Activated CD8-positive, alpha-beta memory T cell treated with anti-CD3 and anti-CD28 coated beads, Interleukin-2, amount 10 ng/mL, durations not matched to agents 7 days and 5 days (primary cell): ENCODE measurements around the gene YRDC. TPM values are rescaled to one million over a fixed set of nuclear protein-coding genes. Genes with fewer than 3 reads are reported as not detected.

Experiments
- ATAC-seq: fragments of 150-1000 bp; cut with Tn5 transposase; one replicate; pipeline ENCODE4 v1.10.0; 2021; ENCODE audit warnings: moderate library complexity
- CTCF ChIA-PET: fragments of 350-600 bp; sonication (Branson Sonifier 250); formaldehyde crosslinking; loops from one replicate; lab custom pipeline; 2021; ENCODE audit warnings: antibody characterized with exemption; lab: Charles Lee
- DNase-seq: peaks from one replicate; pipeline ENCODE4 v3.0.0-alpha.2; 2020
- H3K27ac Mint-ChIP-seq: one replicate; pipeline ENCODE4 v1.8.0; 2021; ENCODE audit warnings: mild to moderate bottlenecking, mixed read lengths
- H3K27me3 Mint-ChIP-seq: one replicate; pipeline ENCODE4 v1.8.0; 2021; ENCODE audit warnings: mixed read lengths
- H3K36me3 Mint-ChIP-seq: one replicate; pipeline ENCODE4 v1.8.0; 2021; ENCODE audit warnings: mild to moderate bottlenecking, mixed read lengths
- H3K4me1 Mint-ChIP-seq: one replicate; pipeline ENCODE4 v1.8.0; 2021; ENCODE audit warnings: mixed read lengths
- H3K4me3 Mint-ChIP-seq: one replicate; pipeline ENCODE4 v1.8.0; 2021; ENCODE audit warnings: mild to moderate bottlenecking, moderate library complexity, mixed read lengths
- H3K9me3 Mint-ChIP-seq: one replicate; pipeline ENCODE4 v1.8.0; 2022; ENCODE audit warnings: low read depth, mixed read lengths
- total RNA-seq, 2 experiments: library from RNA; stranded (reverse); gene quantifications; one replicate each; pipeline ENCODE4 v1.2.3, GENCODE V29; 2021

Gene YRDC
- total RNA-seq, 2 experiments from 2014 or later = 16.4 to 28.6 TPM

DNA sequence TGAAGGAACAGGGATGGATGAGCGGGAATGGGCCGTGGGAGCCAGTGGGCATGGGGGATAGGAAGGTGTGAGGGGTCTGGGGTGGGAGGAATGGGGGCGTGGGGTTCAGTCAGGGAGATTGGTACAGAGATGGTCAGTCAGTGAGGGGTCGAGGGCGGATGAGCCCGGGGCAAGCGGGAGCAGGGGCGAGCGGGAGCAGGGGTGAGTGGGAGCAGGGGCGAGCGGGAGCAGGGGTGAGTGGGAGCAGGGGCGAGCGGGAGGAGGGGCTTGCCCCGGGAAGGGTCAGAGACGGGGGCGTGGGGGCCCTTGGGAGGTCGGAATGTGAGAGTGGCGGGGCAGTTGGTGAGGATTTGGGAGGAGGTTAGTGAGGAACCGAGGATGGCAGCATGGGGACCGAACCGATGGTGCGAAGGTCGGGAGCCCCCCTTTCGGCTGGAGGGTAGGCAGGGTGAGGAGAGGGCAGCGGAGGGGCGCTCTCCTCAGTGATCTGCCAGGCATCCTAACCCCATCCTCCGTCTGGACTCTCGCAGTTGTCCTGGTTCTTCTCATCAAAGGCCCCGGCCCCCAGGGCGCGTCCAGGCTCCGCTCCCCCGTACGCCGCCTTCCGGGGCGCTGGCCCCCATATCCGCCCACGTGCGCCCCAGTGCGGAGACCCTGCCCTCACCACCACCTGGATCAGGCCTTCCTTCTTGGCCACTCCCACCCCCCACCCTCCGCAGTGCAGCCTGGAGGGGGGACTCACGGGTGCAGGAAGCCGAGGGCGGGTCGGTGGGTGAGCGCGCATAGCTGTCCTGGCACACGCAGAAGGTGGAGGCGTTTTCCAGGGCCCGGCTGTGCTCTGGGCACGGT is 54.3 kb downstream of the YRDC start:
- Mint-ChIP-seq H3K27ac (no peak overlapping the region), H3K36me3 (no peaks in the 10 kb centered on the region), H3K4me1 (peaks cover 7% of the 10 kb centered on the region), H3K4me3 (peak overlapping the region; percentile 44), H3K9me3 (no peaks in the 10 kb centered on the region), H3K27me3 (peaks cover 35% of the 10 kb centered on the region)
- CTCF ChIA-PET = no interaction called here
- ATAC-seq = no peak
- no peak for DNase-seq

Other genes with a start within 250 kb of the YRDC start
- 10 to 100 TPM; 55.4 to 73.6 TPM for gene GNL2, start 212.3 kb downstream of the YRDC start, total RNA-seq
- gene RSPO1, start 173.3 kb downstream of the YRDC start, total RNA-seq = not detected
- gene CDCA8, start 115.7 kb downstream of the YRDC start, total RNA-seq = 10 to 100 TPM; 77.2 to 97.3 TPM
- not detected for gene EPHA10, start 43.1 kb downstream of the YRDC start, total RNA-seq
- gene MANEAL, start 14.4 kb downstream of the YRDC start, total RNA-seq = 1 to 10 TPM; 2.6 to 4.5 TPM
- gene C1orf122, start 418 bp downstream of the YRDC start, total RNA-seq = 10 to 100 TPM; 19.8 to 21.9 TPM
- 10 to 100 TPM; 26.4 to 29.3 TPM for gene MTF1, start 51.4 kb upstream of the YRDC start, total RNA-seq
- 10 to 100 TPM; 37.6 to 39.9 TPM for gene INPP5B, start 138.8 kb upstream of the YRDC start, total RNA-seq
- 100 to 1,000 TPM in 1 of 2 experiments, 10 to 100 TPM in 1; 70.1 to 104 TPM for gene SF3A3, start 181.8 kb upstream of the YRDC start, total RNA-seq
- gene FHL3, start 197.3 kb upstream of the YRDC start, total RNA-seq = 10 to 100 TPM; 13.5 to 14.5 TPM
- 10 to 100 TPM; 32.4 to 49.6 TPM for gene UTP11, start 204.5 kb upstream of the YRDC start, total RNA-seq
- under 1 TPM in 1 of 2 experiments, not detected in 1; 0.09 TPM for gene POU3F1, start 238.6 kb upstream of the YRDC start, total RNA-seq